HEK293T (cell line): ENCODE measurements around the gene MPZL3.

ENCODE experiments used
- ARNT ChIP-seq: fragments of 450-650 bp; IDR thresholded peaks from 2 replicates; pipeline ENCODE4 v1.6.1; 2017; ENCODE audit warnings: mild to moderate bottlenecking
- BHLHE40 ChIP-seq: fragments of 450-650 bp; IDR thresholded peaks from 2 replicates; pipeline ENCODE4 v1.6.1; 2016; ENCODE audit warnings: mild to moderate bottlenecking, moderate library complexity, borderline replicate concordance
- FOXA1 ChIP-seq: fragments of 450-650 bp; IDR thresholded peaks from 2 replicates; pipeline ENCODE4 v1.6.1; 2016; ENCODE audit warnings: mild to moderate bottlenecking
- FOXK2 ChIP-seq: fragments of 450-650 bp; IDR thresholded peaks from 2 replicates; pipeline ENCODE4 v1.6.1; 2016; ENCODE audit warnings: mild to moderate bottlenecking
- HDGF ChIP-seq: fragments of 450-650 bp; IDR thresholded peaks from 2 replicates; pipeline ENCODE4 v1.6.1; 2017; ENCODE audit warnings: antibody characterized with exemption, borderline replicate concordance
- LEF1 ChIP-seq: fragments of 450-650 bp; IDR thresholded peaks from 2 replicates; pipeline ENCODE4 v1.6.1; 2017; ENCODE audit warnings: mild to moderate bottlenecking, borderline replicate concordance
- PKNOX1 ChIP-seq: fragments of 450-650 bp; IDR thresholded peaks from 2 replicates; pipeline ENCODE4 v1.6.1; 2016
- SUZ12 ChIP-seq: fragments of 450-650 bp; IDR thresholded peaks from 2 replicates; pipeline ENCODE4 v1.6.1; 2016; ENCODE audit warnings: mild to moderate bottlenecking
- TARDBP ChIP-seq: fragments of 450-650 bp; IDR thresholded peaks from 2 replicates; pipeline ENCODE4 v1.6.1; 2016
- ZNF384 ChIP-seq: fragments of 450-650 bp; IDR thresholded peaks from 2 replicates; pipeline ENCODE4 v1.6.1; 2016

- TF ChIP-seq TARDBP = no peak
- no peak for TF ChIP-seq BHLHE40
- TF ChIP-seq SUZ12 = no peak
- no peak for TF ChIP-seq LEF1
- no peak for TF ChIP-seq PKNOX1
- TF ChIP-seq ZNF384 = no peak
- TF ChIP-seq HDGF = no peak
- TF ChIP-seq ARNT = no peak
- no peak for TF ChIP-seq FOXK2
- TF ChIP-seq FOXA1 = no peak
Measured at GRCh38 chr11:118260353-118260752, 8.2 kb upstream of the MPZL3 start.
